ENCODE results near the gene RNF17.
"Not testable (repeated sequence)": the region's sequence is repeated elsewhere in the genome, so short reads cannot be mapped to it uniquely, and the experiment has no call there.

The RNF17 gene

DNA sequence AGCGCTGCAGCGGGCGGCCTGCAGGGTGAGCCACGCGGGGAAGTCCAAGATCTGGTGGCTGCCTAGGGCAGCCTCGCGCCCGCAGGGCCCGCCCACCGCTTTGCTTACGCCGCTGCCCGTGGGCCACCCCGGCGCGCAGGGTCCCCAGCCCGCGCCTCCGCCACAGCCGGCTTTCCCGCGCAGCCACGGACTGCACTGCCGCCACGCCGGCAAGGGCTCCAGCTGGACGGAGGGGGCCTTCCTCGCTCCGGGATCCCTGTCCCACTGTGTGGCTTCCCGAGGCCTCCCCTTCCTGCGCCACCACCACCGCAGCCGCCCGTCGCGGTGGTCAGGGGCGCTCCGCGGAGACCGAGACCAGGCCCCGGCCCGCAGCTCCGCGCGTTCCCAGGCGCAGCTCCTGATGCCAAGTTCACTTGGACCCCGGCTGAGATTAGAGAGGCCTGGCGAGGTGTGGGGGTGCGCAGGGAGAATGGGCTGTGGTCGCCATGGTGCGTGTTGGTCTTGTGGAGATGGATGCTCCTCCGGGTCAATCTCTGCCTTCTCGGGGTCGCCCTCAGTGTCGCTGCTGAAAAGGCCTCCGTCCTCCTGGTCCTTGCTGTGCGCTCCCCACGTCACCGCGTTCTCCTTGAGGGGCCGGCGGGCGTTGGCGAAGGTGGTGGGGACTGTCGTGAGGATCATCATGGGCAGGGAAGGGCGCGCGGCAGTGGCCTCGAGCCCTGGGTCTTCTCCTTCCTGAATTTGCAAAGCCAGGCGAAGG lies 17.9 kb upstream of the RNF17 start:
- no peak for DNase-seq (ENCODE audit: low read depth)

DNA sequence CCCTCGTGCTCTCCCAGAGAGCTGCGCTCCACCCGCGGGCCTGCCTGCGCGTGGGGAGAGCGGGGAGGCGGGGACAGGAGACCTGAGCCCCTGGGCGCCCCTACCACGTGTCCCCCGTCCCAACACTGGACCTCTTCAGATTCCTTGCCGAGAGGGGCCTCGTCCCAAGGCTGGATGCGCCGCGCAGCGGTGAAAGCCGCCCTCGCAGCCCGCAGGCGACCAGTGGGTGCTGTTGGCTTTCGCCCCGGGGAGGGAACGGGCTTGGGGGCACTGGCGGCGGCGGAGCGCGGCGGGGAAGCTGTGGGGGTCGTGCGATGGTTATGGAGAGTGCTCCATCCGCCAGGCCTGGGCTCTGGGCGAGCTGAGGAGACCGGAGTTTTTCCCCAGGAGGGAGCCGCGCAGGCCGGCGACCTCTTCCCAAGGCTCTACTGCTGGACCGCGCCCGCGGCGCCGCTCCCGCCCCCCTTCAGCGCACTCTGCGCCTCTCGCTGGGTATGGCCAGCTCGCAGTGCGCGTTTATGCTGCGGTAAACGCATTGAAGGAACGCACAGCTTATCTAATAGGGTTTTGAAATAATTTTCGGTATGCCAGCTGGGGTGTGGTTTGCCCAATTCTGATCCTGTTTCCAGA lies 17.2 kb upstream of the RNF17 start:
- no peak for DNase-seq (ENCODE audit: low read depth)

DNA sequence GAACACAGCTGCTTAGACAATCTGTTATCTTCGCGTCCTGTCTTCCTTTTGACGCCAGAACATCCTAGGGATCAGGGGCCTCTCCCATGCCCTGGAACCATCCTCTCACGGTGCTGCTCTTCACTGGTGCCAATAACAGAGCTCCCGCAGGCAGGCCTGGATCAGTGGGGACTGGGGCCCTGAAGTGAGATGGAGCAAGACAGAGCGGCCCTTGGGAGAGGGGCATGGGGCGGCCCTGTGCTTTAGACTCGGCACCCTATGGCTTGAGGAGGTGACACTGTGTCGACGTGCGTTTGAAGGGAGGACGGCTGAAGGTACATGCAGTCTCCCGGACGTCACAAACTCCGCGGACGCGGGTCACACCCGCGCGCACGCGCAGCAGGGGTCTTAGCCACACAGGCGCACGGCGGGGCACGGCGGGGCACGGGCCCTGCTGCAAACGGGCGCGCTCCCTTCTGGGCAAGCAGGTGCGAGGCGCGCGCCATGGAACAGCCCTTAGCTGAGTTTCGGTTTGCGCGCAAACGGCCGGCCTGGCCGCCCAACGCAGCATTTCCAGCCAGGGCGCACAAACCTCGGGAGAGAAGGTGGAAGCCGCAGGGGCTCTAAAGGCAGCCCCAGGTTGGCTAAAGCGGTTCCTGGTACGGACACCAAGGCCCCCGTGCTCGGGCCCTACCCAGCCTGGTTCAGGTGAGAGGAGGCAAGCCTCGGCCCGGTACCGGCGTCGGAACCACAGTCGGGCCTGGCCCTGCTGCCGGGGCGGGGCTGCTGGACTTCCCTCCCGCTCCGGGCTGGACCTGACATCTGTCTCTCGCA lies 16.5 kb upstream of the RNF17 start:
- DNase-seq (ENCODE audit: low read depth) = no peak

DNA sequence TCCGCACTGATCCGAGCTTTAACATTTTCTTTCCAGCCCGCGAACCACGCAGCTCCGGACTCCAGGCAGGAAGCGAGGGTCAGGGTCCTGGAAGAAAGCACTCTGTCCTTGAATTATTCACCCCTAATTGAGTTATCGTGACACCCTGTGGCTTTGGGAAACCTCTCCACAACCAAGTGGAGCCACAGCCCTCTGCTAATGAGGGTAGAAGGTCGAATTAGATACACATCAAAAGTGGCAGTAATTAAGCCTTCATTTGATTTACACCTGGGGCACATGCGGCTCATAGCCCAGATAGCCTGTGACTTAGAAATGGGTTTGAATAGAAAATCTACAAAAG lies 15.9 kb upstream of the RNF17 start:
- no peak for DNase-seq (ENCODE audit: low read depth)

DNA sequence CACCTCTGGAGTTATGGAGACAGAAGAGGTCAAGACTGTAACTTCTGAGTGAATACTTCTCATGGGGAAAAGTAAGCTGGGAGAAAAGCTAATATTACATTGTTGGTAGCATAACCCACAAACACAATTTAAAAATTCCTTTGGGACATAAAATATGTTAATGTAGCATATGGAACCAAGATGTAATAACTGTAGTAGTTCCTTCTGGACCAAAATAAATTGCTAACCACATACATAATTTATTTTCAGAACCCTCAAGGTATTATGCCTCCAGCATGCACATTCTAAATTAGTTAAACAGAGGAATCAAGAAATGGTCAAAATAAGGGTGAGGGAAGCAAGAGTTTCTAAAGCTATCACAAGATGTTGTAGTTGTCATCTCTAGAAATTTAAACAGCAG lies 4.8 kb upstream of the RNF17 start:
- no peak for DNase-seq (ENCODE audit: low read depth)

DNA sequence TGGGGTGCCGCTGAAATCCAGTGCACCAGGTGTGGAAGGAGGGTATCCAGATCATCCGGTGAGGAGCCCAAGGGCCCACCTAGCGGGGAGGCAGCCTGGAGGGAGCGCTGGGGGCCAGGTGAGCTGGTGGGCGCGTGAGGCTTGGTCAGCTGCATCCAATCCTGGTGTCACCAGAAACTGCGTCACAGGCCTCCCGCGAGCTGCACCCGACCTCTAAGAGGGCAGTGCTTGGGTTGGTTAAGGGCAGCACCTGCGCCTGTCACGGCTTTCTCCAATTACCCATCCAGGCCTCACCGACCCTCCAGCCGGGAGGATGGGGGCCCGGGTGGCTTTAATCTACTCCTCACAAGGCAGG lies 284 bp downstream of the RNF17 start:
- DNase-seq (ENCODE audit: low read depth) = no peak

DNA sequence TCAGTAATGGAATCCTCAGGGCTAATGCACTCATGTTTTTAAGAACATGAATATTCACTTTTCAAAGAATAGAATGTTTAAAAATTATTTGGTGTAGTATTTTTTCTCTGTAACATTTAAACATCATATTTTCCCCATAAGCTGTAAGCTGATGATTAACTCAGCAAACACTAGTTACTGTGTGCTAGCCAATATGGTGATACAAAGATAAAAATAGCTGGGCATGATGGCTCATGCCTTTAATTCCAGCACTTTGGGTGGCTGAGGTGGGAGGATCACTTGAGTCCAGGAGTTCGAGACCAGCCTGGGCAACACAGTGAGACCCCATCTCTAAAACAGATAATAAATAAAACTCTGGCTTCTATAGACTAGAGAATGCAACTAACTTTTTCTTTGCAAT lies 13.2 kb downstream of the RNF17 start:
- DNase-seq (ENCODE audit: low read depth) = no peak

DNA sequence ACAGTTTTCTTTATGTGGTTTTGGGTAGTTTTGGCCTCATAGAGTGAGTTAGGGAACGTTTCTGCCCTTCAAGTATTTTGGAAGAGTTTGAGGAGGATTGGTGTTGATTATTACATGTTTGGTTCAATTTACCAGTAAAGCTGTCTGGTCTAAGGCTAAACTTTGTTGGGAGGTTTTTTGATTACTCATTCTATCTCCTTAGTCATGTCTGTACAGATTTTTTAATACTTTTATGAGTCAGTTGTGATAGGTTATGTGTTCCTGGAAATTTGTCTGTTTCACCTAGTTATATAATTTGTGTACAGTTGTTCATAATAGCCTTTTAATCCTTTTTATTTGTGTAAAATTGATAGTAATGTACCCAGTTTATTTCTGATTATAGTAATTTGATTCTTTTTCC lies 20.4 kb downstream of the RNF17 start:
- no peak for DNase-seq (ENCODE audit: low read depth)

DNA sequence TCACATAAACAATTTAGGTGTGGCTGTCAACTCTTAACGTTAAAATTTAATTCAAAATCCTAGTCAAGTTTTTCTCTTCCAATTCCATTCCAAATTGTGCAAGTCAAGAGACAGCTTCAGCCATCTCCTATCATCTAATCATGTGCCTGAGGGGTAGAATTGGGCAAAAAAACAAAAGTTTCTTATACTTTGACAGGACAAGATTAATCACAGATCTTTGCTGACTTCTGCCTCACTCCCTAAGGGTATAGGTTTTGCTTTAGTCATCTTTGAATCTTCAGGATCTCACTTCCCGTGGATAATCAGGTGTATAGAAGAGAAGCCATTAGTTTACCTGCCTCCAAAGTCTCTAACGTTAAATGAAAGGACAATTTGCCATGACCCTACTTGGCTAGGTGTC lies 24.6 kb downstream of the RNF17 start:
- DNase-seq (ENCODE audit: low read depth) = no peak

DNA sequence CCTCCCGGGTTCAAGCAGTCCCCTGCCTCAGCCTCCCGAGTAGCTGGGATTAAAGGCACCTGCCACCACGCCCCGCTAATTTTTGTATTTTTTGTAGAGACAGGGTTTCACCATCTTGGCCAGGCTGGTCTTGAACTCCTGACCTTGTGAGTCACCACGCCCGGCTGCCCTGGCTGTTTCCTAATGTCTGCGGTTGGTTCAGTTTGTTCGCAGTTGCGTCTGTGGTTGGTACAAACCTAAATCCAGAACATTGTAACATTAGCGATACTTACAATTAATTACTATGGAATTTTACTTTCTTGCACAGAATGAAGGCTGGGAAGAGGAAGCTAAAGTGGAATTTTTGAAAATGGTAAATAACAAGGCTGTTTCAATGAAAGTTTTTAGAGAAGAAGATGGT lies 38.1 kb downstream of the RNF17 start:
- DNase-seq (ENCODE audit: low read depth) = no peak

DNA sequence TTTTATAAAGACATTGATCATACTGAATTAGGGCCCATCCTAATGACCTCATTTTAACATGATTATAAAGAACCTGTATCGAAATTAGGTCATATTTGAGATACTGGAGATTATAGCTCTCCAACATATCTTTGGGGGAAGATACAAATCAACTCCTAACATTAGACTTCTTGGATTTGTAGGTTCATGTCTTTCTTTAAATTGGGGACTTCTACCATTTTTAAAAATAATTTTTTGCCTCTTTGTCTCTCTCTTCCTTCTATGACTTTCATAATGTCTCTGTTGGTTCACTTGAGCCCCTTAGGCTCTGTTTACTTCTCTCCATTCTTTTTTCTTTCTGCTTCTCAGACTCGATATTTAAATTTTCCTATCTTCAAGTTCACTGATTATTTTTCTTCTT lies 57.2 kb downstream of the RNF17 start:
- no peak for DNase-seq (ENCODE audit: low read depth)

DNA sequence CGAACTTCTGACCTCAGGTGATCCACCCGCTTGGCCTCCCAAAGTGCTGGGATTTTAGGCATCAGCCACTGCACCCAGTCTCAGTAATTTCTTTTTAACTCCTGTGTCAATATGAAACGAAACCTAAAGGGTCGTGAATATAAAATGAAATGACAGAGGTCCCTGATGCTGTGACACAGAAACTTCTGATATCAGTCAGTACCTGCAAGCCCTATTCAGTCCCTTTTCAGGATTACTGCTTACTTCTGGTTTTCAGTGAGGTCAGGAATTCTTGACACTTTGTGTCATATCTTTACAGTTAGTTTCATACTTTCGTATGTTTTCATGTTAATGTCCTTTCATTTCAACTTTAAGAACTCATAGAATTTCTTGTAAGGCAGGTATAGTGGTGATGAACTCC lies 58.7 kb downstream of the RNF17 start:
- no peak for DNase-seq (ENCODE audit: low read depth)

DNA sequence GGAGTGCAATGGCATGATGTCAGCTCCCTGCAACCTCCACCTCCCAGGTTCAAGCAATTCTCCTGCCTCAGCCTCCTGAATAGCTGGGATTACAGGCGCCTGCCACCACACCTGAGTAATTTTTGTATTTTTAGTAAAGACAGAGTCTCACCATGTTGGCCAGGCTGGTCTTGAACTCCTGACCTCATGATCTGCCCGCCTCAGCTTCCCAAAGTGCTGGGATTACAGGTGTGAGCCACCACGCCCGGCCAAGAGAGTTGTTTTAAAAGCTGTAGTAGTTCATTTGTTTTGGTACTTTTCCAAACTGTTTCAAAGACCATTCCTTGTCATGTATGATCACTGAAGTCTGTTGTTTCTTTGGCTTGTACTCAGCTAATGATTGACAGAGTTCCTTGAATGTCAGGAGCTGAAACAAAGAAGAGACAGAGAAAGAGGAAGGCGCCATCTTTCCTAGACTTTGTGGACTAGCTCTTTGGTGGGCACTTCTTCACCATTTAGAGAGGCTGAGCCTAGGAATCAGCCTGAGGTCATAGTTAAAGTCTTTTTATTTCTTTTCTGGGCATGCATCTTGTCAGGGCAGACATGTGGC lies 59.2 kb downstream of the RNF17 start:
- DNase-seq (ENCODE audit: low read depth) = not testable (repeated sequence)

DNA sequence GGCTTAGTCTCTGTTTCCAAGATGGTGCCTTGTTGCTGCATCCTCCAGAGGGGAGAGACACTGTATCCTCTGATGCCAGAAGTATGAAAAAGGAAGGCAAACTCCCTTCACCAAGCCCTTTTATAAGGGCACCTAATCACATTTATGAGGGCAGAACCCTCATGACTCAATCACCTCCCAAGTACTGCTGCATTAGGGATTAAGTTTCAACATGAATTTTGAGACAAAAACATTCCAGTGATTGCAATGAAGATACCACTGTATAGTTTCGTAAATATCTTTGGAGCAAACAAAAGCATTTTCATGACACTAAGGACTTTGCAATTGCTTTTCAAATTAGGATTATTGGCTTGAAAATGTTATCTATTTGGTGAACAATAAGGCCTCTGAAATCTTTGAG lies 63.8 kb downstream of the RNF17 start:
- no peak for DNase-seq (ENCODE audit: low read depth)

DNA sequence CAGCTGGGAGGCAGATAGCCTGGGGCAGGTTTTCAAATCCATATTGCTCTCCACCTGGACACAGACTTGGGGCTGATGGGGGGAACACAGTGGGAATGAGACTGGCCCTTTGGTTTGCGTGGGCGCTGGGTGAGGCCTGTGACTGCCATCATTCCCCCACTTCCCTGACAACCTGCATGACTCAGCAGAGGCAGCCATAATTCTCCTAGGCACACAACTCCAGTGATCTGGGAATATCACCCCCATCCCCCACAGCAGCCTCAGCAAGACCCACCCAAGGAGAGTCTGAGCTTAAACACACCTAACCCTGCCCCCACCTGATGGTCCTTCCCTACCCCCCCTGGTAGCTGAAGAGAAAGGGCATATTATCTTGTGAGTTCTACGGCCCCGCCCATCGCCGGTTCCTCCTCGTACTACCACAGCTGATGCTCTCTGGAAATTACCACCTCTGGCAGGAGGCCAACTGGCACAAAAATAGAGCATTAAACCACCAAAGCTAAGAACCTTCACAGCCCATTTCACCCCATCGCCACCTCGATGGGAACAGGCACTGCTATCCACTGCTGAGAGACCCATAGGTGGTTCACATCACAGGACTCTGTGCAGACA lies 71.0 kb downstream of the RNF17 start:
- no peak for DNase-seq (ENCODE audit: low read depth)

DNA sequence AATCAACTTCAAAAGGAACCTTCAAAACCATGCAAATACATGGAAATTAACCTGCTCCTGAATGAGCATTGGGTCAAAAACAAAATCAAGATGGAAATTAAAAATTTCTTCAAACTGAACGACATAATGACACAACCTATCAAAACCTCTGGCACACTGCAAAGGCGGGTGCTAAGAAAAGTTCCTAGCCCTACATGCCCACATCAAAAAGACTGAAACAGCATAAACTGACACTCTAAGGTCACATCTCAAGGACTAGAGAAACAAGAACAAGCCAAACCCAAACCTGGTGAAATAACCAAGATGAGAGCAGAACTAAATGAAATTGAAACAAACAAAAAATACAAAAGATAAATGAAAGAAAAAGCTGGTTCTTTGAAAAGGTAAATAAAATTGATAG lies 73.6 kb downstream of the RNF17 start:
- DNase-seq (ENCODE audit: low read depth) = not testable (repeated sequence)

DNA sequence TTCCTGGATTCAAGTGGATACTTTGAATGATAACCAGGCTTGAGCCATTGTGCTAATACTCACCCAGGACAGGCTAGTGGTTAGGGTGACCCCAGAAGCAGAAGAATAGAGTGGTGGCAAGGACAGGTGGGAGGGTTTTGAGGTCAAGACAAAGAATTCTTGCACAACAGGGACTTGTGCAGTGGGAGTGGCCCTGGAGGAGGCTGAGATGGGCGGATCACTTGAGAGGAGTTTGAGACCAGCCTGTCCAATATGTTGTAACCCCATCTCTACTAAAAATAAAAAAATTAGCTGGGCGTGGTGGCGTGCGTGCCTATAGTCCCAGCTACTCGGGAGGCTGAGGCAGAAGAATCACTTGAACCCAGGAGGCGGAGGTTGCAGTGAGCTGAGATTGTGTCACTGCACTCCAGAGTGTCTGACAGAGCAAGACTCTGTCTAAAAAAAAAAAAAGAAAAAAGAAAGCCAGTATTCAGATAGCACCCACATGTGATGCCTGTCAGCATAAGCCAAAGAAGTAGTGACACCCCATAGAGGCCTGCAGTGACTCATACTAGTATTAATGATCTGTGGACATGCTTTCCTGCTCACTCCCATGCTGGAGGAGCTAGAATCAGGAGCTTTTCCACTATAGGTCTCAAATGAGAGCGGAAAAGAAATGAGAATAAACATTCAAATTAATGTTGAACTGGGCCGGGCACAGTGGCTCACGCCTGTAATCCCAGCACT lies 78.7 kb downstream of the RNF17 start:
- no peak for DNase-seq (ENCODE audit: low read depth)

DNA sequence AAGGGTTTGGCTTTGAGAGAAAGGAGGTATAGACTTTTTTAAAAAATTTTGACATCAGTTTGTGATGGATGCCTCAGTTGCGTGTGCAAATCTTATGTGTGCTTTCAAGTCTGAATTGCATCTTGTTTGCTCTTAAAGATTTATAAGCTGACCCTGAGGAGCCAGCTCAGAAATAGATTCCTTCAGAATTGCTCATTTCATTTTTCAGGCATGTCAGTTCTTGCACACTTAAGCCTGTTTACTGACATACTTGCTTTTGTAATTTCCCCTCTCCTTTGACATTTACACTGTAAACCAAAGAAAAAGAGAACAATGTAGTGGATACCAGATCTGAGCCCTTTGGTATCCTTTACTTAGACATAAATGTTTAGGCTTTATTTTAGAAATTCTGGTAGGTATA lies 87.6 kb downstream of the RNF17 start:
- no peak for DNase-seq (ENCODE audit: low read depth)

DNA sequence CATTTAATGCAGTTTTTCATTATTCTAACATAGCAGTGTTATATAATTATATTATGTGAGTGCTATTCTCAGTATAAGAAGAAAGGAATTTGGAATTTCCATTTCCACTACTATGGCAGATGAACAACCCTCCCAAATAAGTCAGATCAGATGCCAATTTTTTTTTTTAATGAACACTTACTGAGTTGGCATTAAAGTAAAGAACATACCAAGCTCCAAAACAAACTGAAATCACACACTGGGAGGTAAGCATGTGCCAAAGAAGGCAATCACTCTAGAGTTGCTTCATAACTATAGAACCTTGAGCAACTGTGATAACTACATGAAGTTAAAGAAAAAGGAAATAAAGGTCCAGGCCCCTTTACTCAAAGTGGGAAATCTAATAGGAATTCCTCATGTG lies 90.3 kb downstream of the RNF17 start:
- DNase-seq (ENCODE audit: low read depth) = no peak

DNA sequence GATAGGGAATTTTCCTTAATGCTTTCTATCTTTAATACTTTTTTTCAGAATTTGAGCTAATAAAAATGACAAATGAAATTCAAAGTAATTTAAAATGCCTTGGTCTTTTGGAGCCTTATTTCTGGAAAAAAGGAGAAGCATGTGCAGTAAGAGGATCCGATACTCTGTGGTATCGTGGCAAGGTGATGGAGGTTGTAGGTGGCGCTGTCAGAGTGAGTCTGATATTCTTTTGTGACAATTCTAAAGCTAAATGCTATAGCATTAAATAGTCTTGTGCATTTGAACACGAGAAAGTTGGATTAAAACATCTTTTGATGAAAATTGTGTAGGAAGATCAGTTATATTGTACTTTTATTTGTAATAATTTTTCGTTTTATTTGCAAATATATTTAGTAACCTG lies 95.0 kb downstream of the RNF17 start:
- no peak for DNase-seq (ENCODE audit: low read depth)

DNA sequence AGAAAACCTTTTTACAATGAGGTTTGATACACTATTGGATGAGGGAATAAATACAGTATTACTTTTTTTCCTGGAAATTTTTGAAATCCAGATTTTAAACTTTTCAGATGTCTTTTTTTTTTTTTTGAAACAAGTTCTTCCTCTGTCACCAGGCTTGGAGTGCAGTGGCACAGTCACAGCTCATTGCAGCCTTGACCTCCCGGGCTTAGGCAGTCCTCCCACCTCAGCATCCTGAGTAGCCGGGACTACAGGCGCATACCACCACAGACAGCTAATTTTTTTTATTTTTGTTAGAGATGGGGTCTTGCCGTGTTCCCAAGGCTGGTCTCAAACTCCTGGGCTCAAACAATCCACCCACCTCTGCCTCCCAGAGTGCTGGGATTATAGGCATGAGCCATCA lies 96.8 kb downstream of the RNF17 start:
- DNase-seq (ENCODE audit: low read depth) = no peak
